SK-N-SH (cell line): ENCODE data around the gene NEU2. TPM values are rescaled to one million over a fixed set of nuclear protein-coding genes. Genes with fewer than 3 reads are reported as not detected.

ENCODE experiments used
- CTCF ChIA-PET: fragments of 300-600, 350-600 bp; formaldehyde crosslinking; extraction: SDS; loops from one replicate; lab custom pipeline; 2021; lab: Yijun Ruan, JAX
- POLR2A ChIA-PET: fragments of 350-600 bp; sonication (Branson Sonifier 250); formaldehyde crosslinking; extraction: SDS; loops from one replicate; lab custom pipeline; 2020; ENCODE audit warnings: antibody characterized with exemption, inconsistent platforms; lab: Yijun Ruan, JAX
- DNase-seq: peaks from one replicate; pipeline ENCODE4 v3.0.0; 2012
- H2AFZ ChIP-seq: fragments of 200-600 bp; sonication (generic); 2 replicates; pipeline ENCODE4 v1.8.1; 2016; ENCODE audit warnings: antibody characterized with exemption, mild to moderate bottlenecking, low read depth
- H3F3A ChIP-seq: fragments of 200-600 bp; sonication (generic); replicated peaks from 2 replicates; pipeline ENCODE3; 2016; ENCODE audit warnings: antibody characterized with exemption, mild to moderate bottlenecking; ENCODE audit not compliant: insufficient read depth
- H3K27ac ChIP-seq, 2 experiments: fragments of 200-500 bp in 1 of 2; fragments of 200-600 bp in 1 of 2; sonication (Bioruptor generic) in 1 of 2; sonication (generic), shearing (Covaris generic) in 1 of 2; 2 replicates each; pipeline versions ENCODE4 v1.5.1 to v1.6.1; 2014 to 2016; ENCODE audit warnings: low read depth in 2 of 2, inconsistent platforms in 1 of 2, low read length in 1 of 2, mild to moderate bottlenecking in 1 of 2, mixed read lengths in 1 of 2
- H3K27me3 ChIP-seq: fragments of 200-600 bp; sonication (generic), shearing (Covaris generic); 2 replicates; pipeline ENCODE4 v1.6.1; 2016; ENCODE audit warnings: mixed run types; ENCODE audit not compliant: insufficient read depth
- H3K36me3 ChIP-seq, 2 experiments: fragments of 200-500 bp in 1 of 2; fragments of 200-600 bp in 1 of 2; sonication (Bioruptor generic) in 1 of 2; sonication (generic) in 1 of 2; replicated peaks in 1 of 2; 2 replicates each; pipeline versions ENCODE3 to v1.5.1; 2014 to 2016; ENCODE audit warnings: low read length in 1 of 2, mild to moderate bottlenecking in 1 of 2; ENCODE audit not compliant: insufficient read depth in 2 of 2, control insufficient read depth in 1 of 2
- H3K4me1 ChIP-seq, 2 experiments: fragments of 200-500 bp in 1 of 2; fragments of 200-600 bp in 1 of 2; sonication (Bioruptor generic) in 1 of 2; sonication (generic), shearing (Covaris generic) in 1 of 2; 2 replicates each; pipeline versions ENCODE4 v1.5.1 to v1.6.1; 2014 to 2016; ENCODE audit warnings: low read depth in 1 of 2, low read length in 1 of 2, mixed run types in 1 of 2; ENCODE audit not compliant: insufficient read depth in 2 of 2, control insufficient read depth in 1 of 2
- H3K4me2 ChIP-seq: fragments of 200-600 bp; sonication (generic), shearing (Covaris generic); 2 replicates; pipeline ENCODE4 v1.6.1; 2017; ENCODE audit warnings: mixed run types
- H3K4me3 ChIP-seq, 2 experiments: fragments of 200-500 bp in 1 of 2; fragments of 200-600 bp in 1 of 2; sonication (Bioruptor generic) in 1 of 2; sonication (generic), shearing (Covaris generic) in 1 of 2; 2 replicates each; pipeline versions ENCODE4 v1.5.1 to v1.8.1; 2014 to 2016; ENCODE audit warnings: low read depth in 2 of 2, inconsistent platforms in 1 of 2, low read length in 1 of 2, mild to moderate bottlenecking in 1 of 2, mixed read lengths in 1 of 2, moderate library complexity in 1 of 2
- H3K79me2 ChIP-seq: fragments of 200-600 bp; sonication (generic); 2 replicates; pipeline ENCODE4 v1.8.1; 2017; ENCODE audit warnings: mild to moderate bottlenecking; ENCODE audit not compliant: insufficient read depth
- H3K9ac ChIP-seq: fragments of 200-600 bp; sonication (generic); 2 replicates; pipeline ENCODE4 v1.6.1; 2017; ENCODE audit warnings: mixed run types
- H3K9me2 ChIP-seq: fragments of 200-600 bp; sonication (generic); 2 replicates; pipeline ENCODE4 v1.6.1; 2017; ENCODE audit warnings: mixed run types
- H3K9me3 ChIP-seq: fragments of 200-600 bp; sonication (generic); 2 replicates; pipeline ENCODE4 v1.6.1; 2017; ENCODE audit warnings: mixed run types, mild to moderate bottlenecking, moderate library complexity
- H4K20me1 ChIP-seq: fragments of 200-600 bp; sonication (generic); 2 replicates; pipeline ENCODE4 v1.6.1; 2017; ENCODE audit warnings: mild to moderate bottlenecking, mixed run types; ENCODE audit not compliant: insufficient read depth
- CTCF ChIP-seq: fragments of 200-600 bp; sonication (generic); IDR thresholded peaks from 2 replicates; pipeline ENCODE4 v1.6.1; 2017; ENCODE audit warnings: antibody characterized with exemption, mild to moderate bottlenecking, moderate library complexity
- ELF1 ChIP-seq: IDR thresholded peaks from 2 replicates; pipeline ENCODE4 v1.4.0; 2012
- EZH2phosphoT487 ChIP-seq: fragments of 200-600 bp; sonication (generic); IDR thresholded peaks from 2 replicates; pipeline ENCODE4 v1.6.1; 2017; ENCODE audit warnings: low read depth, mixed run types, mild to moderate bottlenecking, antibody characterized with exemption, moderate library complexity, borderline replicate concordance
- GABPA ChIP-seq: IDR thresholded peaks from 2 replicates; pipeline ENCODE4 v1.4.0; 2012; ENCODE audit warnings: low read depth, mild to moderate bottlenecking
- NFIC ChIP-seq: IDR thresholded peaks from 2 replicates; pipeline ENCODE4 v1.4.0; 2012; ENCODE audit warnings: borderline replicate concordance
- REST ChIP-seq: IDR thresholded peaks from 2 replicates; pipeline ENCODE4 v1.6.1; 2012; ENCODE audit warnings: mild to moderate bottlenecking, low read depth, low read length, moderate library complexity
- RXRA ChIP-seq: IDR thresholded peaks from 2 replicates; pipeline ENCODE4 v1.4.0; 2012; ENCODE audit warnings: low read depth, mild to moderate bottlenecking, borderline replicate concordance
- SMC3 ChIP-seq: IDR thresholded peaks from 2 replicates; pipeline ENCODE4 v1.6.1; 2012; ENCODE audit warnings: low read depth, low read length, improper control_type of control experiment
- TAF1 ChIP-seq: IDR thresholded peaks from 2 replicates; pipeline ENCODE4 v1.6.1; 2012; ENCODE audit warnings: low read depth, mild to moderate bottlenecking, low read length, moderate library complexity, borderline replicate concordance
- TCF12 ChIP-seq: IDR thresholded peaks from 2 replicates; pipeline ENCODE4 v1.4.0; 2012
- TEAD4 ChIP-seq: IDR thresholded peaks from 2 replicates; pipeline ENCODE4 v1.4.0; 2012; ENCODE audit warnings: mild to moderate bottlenecking, borderline replicate concordance; ENCODE audit not compliant: insufficient read depth
- ZBTB33 ChIP-seq: IDR thresholded peaks from 2 replicates; pipeline ENCODE4 v1.4.0; 2012; ENCODE audit warnings: low read depth, borderline replicate concordance
- WGBS: methylation state at CpG from one replicate; pipeline ENCODE4 v1.1.6; 2017; ENCODE audit warnings: low lambda C conversion rate; 5-methylcytosine and 5-hydroxymethylcytosine counted together
- polyA plus RNA-seq, 3 experiments: library from polyadenylated mRNA; depleted of rRNA; stranded (reverse); fragments of >200 nt; gene quantifications; 2 replicates each; pipeline ENCODE4 v1.2.3, GENCODE V29; 2012

Gene NEU2
- polyA plus RNA-seq, 1 of the 3 experiments (the other 2 are of a cell fraction) = not detected

GRCh38 chr2:233040571-233040970, 8.1 kb downstream of the NEU2 start:
- Histone ChIP-seq H3K27ac (no peak overlapping the region), H3K9me3 (no peaks in the 10 kb centered on the region), H3K79me2 (no peaks in the 10 kb centered on the region), H3F3A (peaks cover 2% of the 10 kb centered on the region), H3K9me2 (no peaks in the 10 kb centered on the region), H2AFZ (no peak overlapping the region), H3K9ac (no peak overlapping the region), H3K4me3 (no peak overlapping the region), H3K4me1 (no peaks in the 10 kb centered on the region), H3K27me3 (0 out of 2 replicates have a peak, but pooled peaks cover 11% of the 10 kb centered on the region), H3K4me2 (no peak overlapping the region), H4K20me1 (no peaks in the 10 kb centered on the region), H3K36me3 (no peaks in the 10 kb centered on the region)
- ChIA-PET POLR2A (no interaction called here), CTCF (interaction anchor here (1.0 to 5.5 kb wide), 3 partner anchors 10 to 13 kb away, joined by 3 to 32 read pairs (median 6); no protein-coding TSS in a partner anchor)
- WGBS = 70% methylated on average over 4 of the region's 4 CpGs
- TF ChIP-seq EZH2phosphoT487 = no peak
- no peak for TF ChIP-seq SMC3
- TF ChIP-seq ELF1 = no peak
- TF ChIP-seq RXRA = no peak
- no peak for TF ChIP-seq GABPA
- TF ChIP-seq CTCF = no peak
- TF ChIP-seq REST = no peak
- no peak for DNase-seq

GRCh38 chr2:233041722-233042323, 9.4 kb downstream of the NEU2 start:
- H3K79me2 ChIP-seq = no peaks in the 10 kb centered on the region
- H3K4me3 ChIP-seq = no peak overlapping the region
- no peaks in the 10 kb centered on the region for H4K20me1 ChIP-seq
- no peaks in the 10 kb centered on the region for H3F3A ChIP-seq
- H3K4me2 ChIP-seq = no peak overlapping the region
- 59% methylated on average over 9 of the region's 10 CpGs for WGBS
- no peak for DNase-seq
- H3K27me3 ChIP-seq = 0 out of 2 replicates have a peak, but pooled peaks cover 11% of the 10 kb centered on the region
- no peaks in the 10 kb centered on the region for H3K4me1 ChIP-seq
- POLR2A ChIA-PET = no interaction called here
- no peaks in the 10 kb centered on the region for H3K36me3 ChIP-seq
- no peak overlapping the region for H3K27ac ChIP-seq
- H3K9me2 ChIP-seq = no peaks in the 10 kb centered on the region
- H3K9ac ChIP-seq = no peak overlapping the region
- H3K9me3 ChIP-seq = no peaks in the 10 kb centered on the region
- TF ChIP-seq TEAD4 (no peak), ZBTB33 (no peak), TCF12 (no peak), NFIC (no peak), TAF1 (no peak)
- TF ChIP-seq, all 33 proteins: peak for 0
- H2AFZ ChIP-seq = no peak overlapping the region
- CTCF ChIA-PET = interaction anchor here (1.4 to 5.5 kb wide), 3 partner anchors 10 to 12 kb away, joined by 6 to 32 read pairs (median 7); no protein-coding TSS in a partner anchor
